ENCODE data around the gene ZNF215.

GRCh38 chr11:6927030-6927617 is 898 bp downstream of the ZNF215 start:
- TF ChIP-seq CTCF (IDR thresholded peaks at IDR 0.05) (no peak), ZBTB21 (CRISPR knock-in tag; IDR thresholded peaks at IDR 0.05; ENCODE audit: borderline replicate concordance) (no peak), TCF7 (CRISPR knock-in tag; IDR thresholded peaks at IDR 0.05; ENCODE audit: low read depth) (no peak), NFYB (CRISPR knock-in tag; conservative IDR thresholded peaks at IDR 0.05; ENCODE audit: low read depth) (no peak), MAX (CRISPR knock-in tag; IDR thresholded peaks at IDR 0.05) (no peak), NR1H2 (CRISPR knock-in tag; IDR thresholded peaks at IDR 0.05) (no peak), RELA (CRISPR knock-in tag; IDR thresholded peaks at IDR 0.05; ENCODE audit: borderline replicate concordance) (no peak), SMAD3 (CRISPR knock-in tag; IDR thresholded peaks at IDR 0.05; ENCODE audit: borderline replicate concordance) (no peak), PREB (CRISPR knock-in tag; IDR thresholded peaks at IDR 0.05; ENCODE audit: borderline replicate concordance) (no peak)
- TF ChIP-seq, protein P1, sequence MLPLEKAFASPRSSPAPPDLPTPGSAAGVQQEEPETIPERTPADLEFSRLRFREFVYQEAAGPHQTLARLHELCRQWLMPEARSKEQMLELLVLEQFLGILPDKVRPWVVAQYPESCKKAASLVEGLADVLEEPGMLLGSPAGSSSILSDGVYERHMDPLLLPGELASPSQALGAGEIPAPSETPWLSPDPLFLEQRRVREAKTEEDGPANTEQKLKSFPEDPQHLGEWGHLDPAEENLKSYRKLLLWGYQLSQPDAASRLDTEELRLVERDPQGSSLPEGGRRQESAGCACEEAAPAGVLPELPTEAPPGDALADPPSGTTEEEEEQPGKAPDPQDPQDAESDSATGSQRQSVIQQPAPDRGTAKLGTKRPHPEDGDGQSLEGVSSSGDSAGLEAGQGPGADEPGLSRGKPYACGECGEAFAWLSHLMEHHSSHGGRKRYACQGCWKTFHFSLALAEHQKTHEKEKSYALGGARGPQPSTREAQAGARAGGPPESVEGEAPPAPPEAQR (CRISPR knock-in tag; IDR thresholded peaks at IDR 0.05): no peak
- TF ChIP-seq, protein P2, sequence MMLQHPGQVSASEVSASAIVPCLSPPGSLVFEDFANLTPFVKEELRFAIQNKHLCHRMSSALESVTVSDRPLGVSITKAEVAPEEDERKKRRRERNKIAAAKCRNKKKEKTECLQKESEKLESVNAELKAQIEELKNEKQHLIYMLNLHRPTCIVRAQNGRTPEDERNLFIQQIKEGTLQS (CRISPR knock-in tag; conservative IDR thresholded peaks at IDR 0.05): no peak

All from WTC11 (cell line).